Measurements from ENCODE around the gene HMGB3.
"Not testable (repeated sequence)": the region's sequence is repeated elsewhere in the genome, so short reads cannot be mapped to it uniquely, and the experiment has no call there.

The HMGB3 gene

GRCh38 chrX:150977411-150978162, 5.5 kb upstream of the HMGB3 start:
- no peak for DNase-seq (ENCODE audit: low read depth)

GRCh38 chrX:150980186-150980585, 2.9 kb upstream of the HMGB3 start:
- no peak for DNase-seq (ENCODE audit: low read depth)

DNA sequence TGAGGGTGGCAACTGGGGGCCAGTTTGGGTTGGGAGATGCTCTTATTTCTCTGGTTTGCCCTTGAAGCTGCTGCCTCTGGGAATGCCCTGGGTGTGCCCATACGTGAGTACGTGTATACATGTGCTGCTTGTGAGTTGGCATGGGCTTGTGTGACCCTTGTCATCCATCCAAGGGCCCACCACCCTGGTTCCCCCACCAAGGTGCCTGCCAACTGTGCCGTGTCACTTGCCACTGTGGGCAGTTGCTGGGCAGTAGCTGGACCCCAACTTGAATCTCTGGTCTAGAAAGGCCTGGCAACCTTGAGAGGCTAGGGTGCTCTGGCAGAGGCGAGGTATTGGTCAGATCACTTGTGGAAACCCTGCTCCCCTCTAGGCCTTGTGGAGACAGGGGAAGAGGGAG, 2.4 kb upstream of the HMGB3 start:
- no peak for DNase-seq (ENCODE audit: low read depth)

GRCh38 chrX:150982235-150982787, 824 bp upstream of the HMGB3 start:
- no peak for DNase-seq (ENCODE audit: low read depth)

DNA sequence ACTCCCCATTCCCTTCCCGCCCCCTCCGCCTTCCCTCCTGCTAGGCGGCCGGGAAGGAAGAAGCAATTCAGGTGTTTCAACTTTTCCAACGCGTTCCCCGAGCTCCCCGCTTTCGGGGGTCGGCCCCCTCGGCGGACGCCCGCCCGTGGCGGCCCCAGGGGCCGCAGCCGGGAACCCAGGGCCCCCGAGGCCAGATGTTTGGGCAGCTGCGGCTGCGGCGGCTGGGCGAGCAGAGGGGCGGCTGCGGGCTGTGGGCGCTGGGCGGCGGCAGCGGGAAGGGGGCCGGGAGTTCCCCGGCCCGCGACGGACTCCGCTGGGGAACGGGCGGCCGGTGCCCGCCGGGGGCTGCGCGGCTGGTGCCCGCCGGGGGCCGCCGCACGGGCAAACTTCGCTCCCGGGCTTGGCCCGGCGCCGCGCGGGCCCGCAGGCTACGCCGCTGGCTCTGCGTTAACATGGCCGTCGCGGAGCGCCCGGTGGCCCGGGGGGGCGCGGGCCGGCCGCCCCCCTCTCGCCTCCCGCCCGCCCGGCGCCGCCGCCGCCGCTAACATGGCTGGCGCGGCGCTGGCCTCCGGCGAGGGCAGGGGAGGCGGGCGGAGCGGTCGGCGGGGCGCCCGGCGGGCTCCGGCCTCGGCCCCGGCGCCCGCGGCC, 510 bp downstream of the HMGB3 start:
- DNase-seq (ENCODE audit: low read depth), result no peak

DNA sequence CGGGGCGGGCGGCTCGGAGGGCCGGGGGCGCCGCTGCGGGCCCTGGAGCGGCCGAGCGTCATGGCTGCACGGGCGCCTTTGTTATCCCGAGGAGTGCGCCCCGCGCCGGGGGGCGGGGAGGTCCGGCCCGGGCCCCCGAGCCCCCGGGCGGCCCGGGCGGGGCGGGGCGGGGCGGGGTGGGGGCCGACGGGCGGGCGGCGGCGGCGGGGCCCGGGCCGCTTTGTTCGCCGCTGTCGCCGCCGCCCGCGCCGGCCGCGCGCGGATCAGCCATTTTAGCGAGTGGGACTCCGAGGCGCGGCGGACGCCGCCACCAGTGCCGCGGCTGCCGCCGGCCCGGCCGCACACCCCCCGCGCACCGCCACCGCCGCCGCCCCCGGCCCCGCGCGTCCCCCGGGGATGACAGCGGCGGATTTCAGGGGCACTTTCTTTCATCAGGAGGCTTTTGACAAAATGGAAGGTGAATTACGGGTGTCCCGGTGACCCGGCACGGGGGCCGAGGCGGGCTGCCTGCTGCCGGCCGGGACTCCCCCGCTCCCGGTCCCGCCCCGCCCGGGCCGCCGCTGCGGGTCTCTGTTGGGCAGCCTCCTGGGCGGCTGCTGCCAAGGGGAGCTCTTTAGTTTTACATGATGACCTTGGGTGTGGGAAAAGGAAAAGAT, 1.2 kb downstream of the HMGB3 start:
- DNase-seq (ENCODE audit: low read depth), result no peak

- DNase-seq (ENCODE audit: low read depth), result not testable (repeated sequence)
Measured at GRCh38 chrX:150987687-150988086, 4.6 kb downstream of the HMGB3 start.

- no peak for DNase-seq (ENCODE audit: low read depth)
Measured at GRCh38 chrX:150989420-150989819, 6.3 kb downstream of the HMGB3 start.

DNA sequence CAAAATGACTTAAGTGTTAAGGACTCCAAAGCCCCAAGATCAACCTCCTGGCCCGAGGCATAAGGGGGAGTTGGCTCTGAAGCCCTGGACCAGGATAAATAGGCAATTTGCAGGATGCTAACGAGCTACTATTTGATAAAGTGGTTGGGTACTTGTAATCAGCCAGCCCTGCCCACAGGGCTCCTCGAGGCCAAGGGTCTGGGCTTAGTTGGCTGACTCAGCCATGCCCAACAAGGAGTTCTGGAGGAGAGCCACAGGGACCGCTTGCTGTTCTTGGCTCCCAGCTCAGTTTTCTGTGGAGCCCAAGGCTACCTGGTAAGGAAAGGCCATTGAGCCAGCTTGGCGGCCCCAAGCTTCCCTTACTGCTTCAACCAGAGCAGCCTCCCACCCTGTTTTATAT, 7.8 kb downstream of the HMGB3 start:
- DNase-seq (ENCODE audit: low read depth), result no peak

DNA sequence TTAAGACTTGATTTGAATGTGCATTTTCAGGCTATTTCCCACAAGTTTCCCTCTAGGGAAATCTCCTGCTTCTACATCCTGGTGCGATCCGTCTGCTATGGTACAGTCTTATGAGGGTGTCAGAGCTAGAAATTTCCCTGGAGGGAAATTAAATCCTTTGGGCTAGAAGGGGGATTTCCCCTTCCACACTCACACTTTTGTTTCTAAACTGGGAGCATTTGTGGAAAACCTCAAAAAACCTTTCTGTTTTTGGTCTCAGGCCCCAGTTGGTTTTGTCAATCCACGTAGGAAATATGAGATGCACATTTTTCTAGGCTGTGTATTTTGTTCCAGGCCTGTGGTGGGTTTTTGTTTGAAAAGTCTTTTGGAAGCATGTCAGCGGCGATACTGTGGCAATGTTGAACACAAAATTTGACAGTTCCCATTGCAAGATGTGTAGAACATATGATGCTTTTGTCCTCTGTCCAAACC, 17.8 kb downstream of the HMGB3 start:
- no peak for DNase-seq (ENCODE audit: low read depth)

GRCh38 chrX:151004085-151004484, 20.9 kb downstream of the HMGB3 start:
- no peak for DNase-seq (ENCODE audit: low read depth)

GRCh38 chrX:151006410-151007109, 23.4 kb downstream of the HMGB3 start:
- DNase-seq (ENCODE audit: low read depth), result no peak

DNA sequence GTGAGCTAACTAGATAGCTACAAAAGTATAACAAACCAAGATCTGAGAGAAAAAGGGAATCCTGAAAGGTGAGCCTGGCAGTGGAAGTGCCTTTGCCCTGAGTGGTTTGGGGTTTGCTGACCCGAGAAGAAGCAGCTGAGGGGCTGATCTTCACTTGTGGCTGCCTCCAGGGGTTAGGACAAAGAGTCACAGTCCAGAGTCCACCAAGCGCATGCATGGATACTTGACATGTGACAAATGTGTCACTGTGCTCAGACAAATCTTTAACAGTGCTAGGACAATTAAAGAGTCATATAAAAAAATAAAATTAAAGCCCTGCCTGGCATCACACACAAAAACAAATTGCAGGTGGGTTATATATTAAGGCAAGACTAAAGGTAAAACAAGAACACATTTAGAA, 26.4 kb downstream of the HMGB3 start:
- no peak for DNase-seq (ENCODE audit: low read depth)

DNA sequence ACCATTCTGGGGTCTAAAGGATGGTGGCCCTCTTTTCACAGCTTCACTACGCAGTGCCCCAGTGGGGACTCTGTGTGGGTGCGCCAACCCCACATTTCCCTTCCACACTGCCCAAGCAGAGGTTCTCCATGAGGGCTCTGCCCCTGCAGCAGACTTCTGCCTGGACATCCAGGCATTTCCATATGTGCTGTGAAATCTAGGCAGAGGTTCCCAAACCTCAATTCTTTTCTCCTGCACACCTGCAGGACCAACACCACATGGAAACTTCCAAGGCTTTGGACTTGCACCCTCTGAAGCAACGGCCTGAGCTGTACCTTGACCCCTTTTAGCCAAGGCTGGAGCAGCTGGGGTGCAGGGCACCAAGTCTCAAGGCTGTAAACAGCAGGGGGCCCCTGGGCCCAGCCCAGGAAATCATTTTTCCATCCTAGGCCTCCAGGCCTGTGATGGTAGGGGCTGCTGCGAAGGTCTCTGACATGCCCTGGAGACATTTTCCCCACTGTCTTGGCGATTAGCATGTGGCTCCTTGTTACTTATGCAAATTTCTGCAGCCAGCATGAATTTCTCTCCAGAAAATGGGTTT, 30.1 kb downstream of the HMGB3 start:
- DNase-seq (ENCODE audit: low read depth), result no peak

GRCh38 chrX:151015684-151016083, 32.5 kb downstream of the HMGB3 start:
- DNase-seq (ENCODE audit: low read depth), result no peak

DNA sequence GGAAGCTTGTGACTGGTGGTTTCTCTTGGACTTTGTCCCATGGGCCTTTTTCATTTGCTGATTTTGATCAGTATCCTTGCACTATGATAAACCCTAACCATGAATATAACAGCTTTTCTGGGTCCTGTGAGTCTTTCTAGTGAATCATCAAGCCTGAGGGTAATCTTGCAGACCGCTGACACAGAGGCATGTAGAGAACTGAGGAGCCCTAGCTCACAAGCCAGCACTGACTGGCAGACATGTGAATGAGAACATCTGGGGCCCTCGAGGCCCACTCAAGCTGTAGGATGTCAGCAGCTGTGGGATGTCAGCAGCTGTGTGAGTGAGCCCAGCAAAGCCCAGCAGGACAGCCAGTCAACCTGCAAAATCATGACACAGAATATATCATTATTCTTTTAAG, 36.7 kb downstream of the HMGB3 start:
- DNase-seq (ENCODE audit: low read depth), result peak; percentile 4

GRCh38 chrX:151030845-151031244, 47.7 kb downstream of the HMGB3 start:
- no peak for DNase-seq (ENCODE audit: low read depth)

DNA sequence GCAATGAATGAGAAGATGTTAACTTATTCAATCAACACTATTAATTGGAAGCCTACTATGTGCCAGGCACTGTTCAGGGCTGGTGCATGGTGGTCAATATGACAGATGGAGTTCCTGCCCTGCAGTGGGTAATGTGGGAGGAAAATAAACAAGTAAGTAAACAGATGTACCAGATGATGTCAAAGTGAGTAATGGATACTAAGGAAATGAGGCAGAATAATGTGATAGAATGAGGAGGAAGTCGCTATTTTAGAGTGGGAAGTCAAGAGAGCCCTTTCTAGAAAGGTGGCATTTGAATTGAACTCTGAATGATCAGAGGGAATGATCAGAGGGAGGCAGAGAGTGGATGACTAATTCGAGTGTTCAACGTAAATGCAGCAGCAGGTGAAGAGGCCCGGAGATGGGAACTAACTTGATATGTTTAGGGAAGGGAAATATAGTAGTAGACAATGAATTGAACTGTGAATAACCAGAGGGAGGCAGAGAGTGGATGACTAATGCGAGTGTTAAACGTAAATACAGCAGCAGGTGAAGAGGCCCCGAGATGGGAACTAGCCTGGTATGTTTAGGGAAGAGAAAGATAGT, 48.3 kb downstream of the HMGB3 start:
- DNase-seq (ENCODE audit: low read depth), result no peak

GRCh38 chrX:151039351-151039750, 56.2 kb downstream of the HMGB3 start:
- DNase-seq (ENCODE audit: low read depth), result no peak

Data from HS-5 (cell line).